WTC11 (cell line): ENCODE data around the gene DUSP11. TPM values are rescaled to one million over a fixed set of nuclear protein-coding genes. Genes with fewer than 3 reads are reported as not detected.
"Not testable (repeated sequence)": the region's sequence is repeated elsewhere in the genome, so short reads cannot be mapped to it uniquely, and the experiment has no call there.

ENCODE experiments used
- ATAC-seq: fragments of 200-7000 bp; cut with Tn5 transposase; 2 replicates; pipeline ENCODE4 v1.10.0; 2021; ENCODE audit warnings: mild to moderate bottlenecking, moderate library complexity
- CTCF ChIA-PET: fragments of 300-600 bp; sonication (Branson Sonifier 250); formaldehyde crosslinking; loops from one replicate; lab custom pipeline; 2021; ENCODE audit warnings: antibody characterized with exemption; lab: Charles Lee
- POLR2A ChIA-PET: fragments of 350-600 bp; sonication (Branson Sonifier 250); formaldehyde crosslinking; loops from one replicate; lab custom pipeline; 2021; ENCODE audit warnings: antibody characterized with exemption; lab: Charles Lee
- DNase-seq: peaks from one replicate; pipeline ENCODE4 v3.0.0; 2021; ENCODE audit warnings: low spot score
- H3K27ac Mint-ChIP-seq: 2 replicates; pipeline ENCODE4 v1.8.0; 2021; ENCODE audit warnings: mixed read lengths
- H3K27me3 Mint-ChIP-seq: 2 replicates; pipeline ENCODE4 v1.8.0; 2021; ENCODE audit warnings: low read depth, mild to moderate bottlenecking, moderate library complexity, mixed read lengths
- H3K36me3 Mint-ChIP-seq: 2 replicates; pipeline ENCODE4 v1.8.0; 2021; ENCODE audit warnings: mixed read lengths
- H3K4me1 Mint-ChIP-seq: 2 replicates; pipeline ENCODE4 v1.8.0; 2022; ENCODE audit warnings: mixed read lengths
- H3K4me3 Mint-ChIP-seq: 2 replicates; pipeline ENCODE4 v1.8.0; 2021; ENCODE audit warnings: mild to moderate bottlenecking, moderate library complexity, mixed read lengths
- H3K9me3 Mint-ChIP-seq: 2 replicates; pipeline ENCODE4 v1.8.0; 2021; ENCODE audit warnings: mixed read lengths
- ATF6 ChIP-seq: sonication (generic); formaldehyde crosslinking; IDR thresholded peaks from 2 replicates; pipeline ENCODE4 v1.8.1; 2023; ENCODE audit warnings: mild to moderate bottlenecking, missing genetic modification reagents
- CDX4 ChIP-seq: fragments of 250-450 bp; sonication (Bioruptor Pico); IDR thresholded peaks from 2 replicates; pipeline ENCODE4 v1.9.0; 2021; ENCODE audit warnings: moderate library complexity, mild to moderate bottlenecking, inconsistent platforms, borderline replicate concordance
- CREB1 ChIP-seq: sonication (generic); formaldehyde crosslinking; IDR thresholded peaks from 2 replicates; pipeline ENCODE4 v1.8.0; 2023; ENCODE audit warnings: mild to moderate bottlenecking, missing genetic modification reagents
- E2F1 ChIP-seq: sonication (generic); formaldehyde crosslinking; IDR thresholded peaks from 2 replicates; pipeline ENCODE4 v1.8.0; 2022; ENCODE audit warnings: mild to moderate bottlenecking, missing genetic modification reagents
- EMX1 ChIP-seq: fragments of 250-450 bp; sonication (Bioruptor Pico); IDR thresholded peaks from 2 replicates; pipeline ENCODE4 v1.8.0; 2021; ENCODE audit warnings: mild to moderate bottlenecking
- ERG ChIP-seq: fragments of 250-450 bp; sonication (Bioruptor Pico); IDR thresholded peaks from 2 replicates; pipeline ENCODE4 v1.8.0; 2021; ENCODE audit warnings: mild to moderate bottlenecking
- GTF2I ChIP-seq: fragments of 250-450 bp; sonication (Bioruptor Pico); conservative IDR thresholded peaks from 2 replicates; pipeline ENCODE4 v1.4.0; 2021; ENCODE audit warnings: mild to moderate bottlenecking
- HMGXB4 ChIP-seq: sonication (generic); formaldehyde crosslinking; IDR thresholded peaks from 2 replicates; pipeline ENCODE4 v1.8.1; 2023; ENCODE audit warnings: mild to moderate bottlenecking, moderate library complexity, missing genetic modification reagents
- IRF1 ChIP-seq: sonication (generic); formaldehyde crosslinking; IDR thresholded peaks from 2 replicates; pipeline ENCODE4 v1.8.0; 2023; ENCODE audit warnings: missing genetic modification reagents
- KAT7 ChIP-seq: sonication (generic); formaldehyde crosslinking; IDR thresholded peaks from 2 replicates; pipeline ENCODE4 v1.8.1; 2023; ENCODE audit warnings: missing genetic modification reagents, mild to moderate bottlenecking, borderline replicate concordance
- NR2C2 ChIP-seq: sonication (generic); formaldehyde crosslinking; IDR thresholded peaks from 2 replicates; pipeline ENCODE4 v1.8.0; 2022; ENCODE audit warnings: mild to moderate bottlenecking, missing genetic modification reagents
- OVOL2 ChIP-seq: fragments of 250-450 bp; sonication (Bioruptor Pico); IDR thresholded peaks from 2 replicates; pipeline ENCODE4 v1.9.0; 2021; ENCODE audit warnings: mild to moderate bottlenecking, borderline replicate concordance
- SP1 ChIP-seq: sonication (generic); formaldehyde crosslinking; conservative IDR thresholded peaks from 2 replicates; pipeline ENCODE4 v1.8.1; 2022; ENCODE audit warnings: missing genetic modification reagents
- ZNF138 ChIP-seq: sonication (generic); formaldehyde crosslinking; conservative IDR thresholded peaks from 2 replicates; pipeline ENCODE4 v1.8.1; 2022; ENCODE audit warnings: mild to moderate bottlenecking, moderate library complexity, missing genetic modification reagents
- ZNF281 ChIP-seq: sonication (generic); formaldehyde crosslinking; IDR thresholded peaks from 2 replicates; pipeline ENCODE4 v1.8.0; 2023; ENCODE audit warnings: mild to moderate bottlenecking, missing genetic modification reagents
- ZNF425 ChIP-seq: fragments of 250-450 bp; sonication (Bioruptor Pico); conservative IDR thresholded peaks from 2 replicates; pipeline ENCODE4 v1.9.0; 2021; ENCODE audit warnings: mild to moderate bottlenecking
- total RNA-seq: library from RNA; stranded (reverse); gene quantifications from 3 replicates; pipeline ENCODE4 v1.2.3, GENCODE V29; 2021

The DUSP11 gene
- total RNA-seq, 1 experiment from 2014 or later = 16.8 TPM

- no peak for TF ChIP-seq KAT7
- TF ChIP-seq, all 79 proteins: peak for 0
Observed at GRCh38 chr2:73728043-73728442, 51.9 kb downstream of the DUSP11 start (continued).

GRCh38 chr2:73726657-73727056 lies 53.2 kb downstream of the DUSP11 start:
- POLR2A ChIA-PET, H3K27ac Mint-ChIP-seq, ATAC-seq: not testable (repeated sequence)

GRCh38 chr2:73718851-73719621 lies 60.9 kb downstream of the DUSP11 start:
- DNase-seq (no peak), ATAC-seq (no peak)
- POLR2A ChIA-PET = no interaction called here
- no peak for TF ChIP-seq SP1 (CRISPR knock-in tag)
- no peak for TF ChIP-seq ZNF281 (CRISPR knock-in tag)
- TF ChIP-seq ERG (CRISPR knock-in tag) = no peak
- TF ChIP-seq OVOL2 (CRISPR knock-in tag) = no peak
- TF ChIP-seq CDX4 (CRISPR knock-in tag) = no peak
- no peak for TF ChIP-seq EMX1 (CRISPR knock-in tag)
- TF ChIP-seq NR2C2 (CRISPR knock-in tag) = no peak
- TF ChIP-seq ZNF425 = no peak
- TF ChIP-seq GTF2I (CRISPR knock-in tag) = no peak
- TF ChIP-seq CREB1 = no peak
- peaks cover 2% of the 10 kb centered on the region for H3K36me3 Mint-ChIP-seq
- peaks cover 64% of the 10 kb centered on the region for H3K27me3 Mint-ChIP-seq
- no peak overlapping the region for H3K27ac Mint-ChIP-seq
- CTCF ChIA-PET = no interaction called here
- no peak overlapping the region for H3K4me3 Mint-ChIP-seq
- H3K4me1 Mint-ChIP-seq = no peaks in the 10 kb centered on the region
- peaks cover 35% of the 10 kb centered on the region for H3K9me3 Mint-ChIP-seq

More at GRCh38 chr2:73726657-73727056, 53.2 kb downstream of the DUSP11 start:
- CTCF ChIA-PET, H3K4me1 Mint-ChIP-seq, H3K4me3 Mint-ChIP-seq, DNase-seq: not testable (repeated sequence)
- Mint-ChIP-seq H3K27me3 (peaks cover 15% of the 10 kb centered on the region), H3K9me3 (peaks cover 16% of the 10 kb centered on the region), H3K36me3 (peaks cover 24% of the 10 kb centered on the region)

- Mint-ChIP-seq H3K36me3 (peaks cover 2% of the 10 kb centered on the region), H3K27me3 (peaks cover 69% of the 10 kb centered on the region), H3K4me1 (no peaks in the 10 kb centered on the region), H3K9me3 (peaks cover 38% of the 10 kb centered on the region), H3K27ac (no peak overlapping the region), H3K4me3 (no peak overlapping the region)
- POLR2A ChIA-PET = no interaction called here
- CTCF ChIA-PET = no interaction called here
- ATAC-seq = no peak
- DNase-seq = no peak
- no peak for TF ChIP-seq HMGXB4 (CRISPR knock-in tag)
- TF ChIP-seq E2F1 (CRISPR knock-in tag) = no peak
- TF ChIP-seq SP1 (CRISPR knock-in tag) = no peak
- no peak for TF ChIP-seq IRF1
- no peak for TF ChIP-seq ZNF138
- TF ChIP-seq ATF6 = no peak
Observed at GRCh38 chr2:73718421-73718820, 61.5 kb downstream of the DUSP11 start.
